Measurements from ENCODE around the gene OR13J1.
A peak's percentile ranks its signal among the peaks of the same experiment; 100 is the strongest.
"Not testable (repeated sequence)": the region's sequence is repeated elsewhere in the genome, so short reads cannot be mapped to it uniquely, and the experiment has no call there.

Gene OR13J1, protein sequence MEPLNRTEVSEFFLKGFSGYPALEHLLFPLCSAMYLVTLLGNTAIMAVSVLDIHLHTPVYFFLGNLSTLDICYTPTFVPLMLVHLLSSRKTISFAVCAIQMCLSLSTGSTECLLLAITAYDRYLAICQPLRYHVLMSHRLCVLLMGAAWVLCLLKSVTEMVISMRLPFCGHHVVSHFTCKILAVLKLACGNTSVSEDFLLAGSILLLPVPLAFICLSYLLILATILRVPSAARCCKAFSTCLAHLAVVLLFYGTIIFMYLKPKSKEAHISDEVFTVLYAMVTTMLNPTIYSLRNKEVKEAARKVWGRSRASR

DNA sequence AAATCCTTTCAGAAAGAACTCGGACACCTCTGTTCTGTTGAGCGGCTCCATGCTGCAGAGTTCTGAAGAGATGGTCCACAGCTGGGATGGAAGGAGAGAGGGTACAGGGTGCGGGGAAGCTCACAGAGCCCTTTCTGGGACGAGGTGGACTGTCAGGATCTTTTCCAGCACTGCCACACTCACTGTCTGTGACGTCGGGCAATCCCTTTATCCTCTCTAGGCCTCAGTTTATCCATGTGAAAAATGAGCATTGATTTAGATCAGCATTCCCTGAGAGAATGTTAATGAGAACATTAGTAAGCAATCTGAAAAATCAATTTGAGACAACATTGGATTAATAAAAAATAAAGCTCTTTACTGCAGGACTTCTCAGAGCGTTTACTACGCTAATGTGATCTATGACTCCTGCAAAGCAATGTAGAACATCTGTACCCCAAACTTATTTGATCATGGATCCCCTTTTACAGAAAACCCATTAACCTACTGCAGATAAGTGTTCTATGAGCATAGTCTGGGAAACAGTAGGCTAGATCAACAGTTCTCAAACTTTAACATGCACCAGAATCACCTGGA lies at the start of gene OR13J1:
TSS of gene OR13J1 (minus strand) at position 51 of the 573 bp plus-strand sequence. CDS start at position 51, 0 bp downstream.
- Histone ChIP-seq H3K27ac (no peak within 1 kb of the TSS), H3K4me3 (no peak within 1 kb of the TSS)

DNA sequence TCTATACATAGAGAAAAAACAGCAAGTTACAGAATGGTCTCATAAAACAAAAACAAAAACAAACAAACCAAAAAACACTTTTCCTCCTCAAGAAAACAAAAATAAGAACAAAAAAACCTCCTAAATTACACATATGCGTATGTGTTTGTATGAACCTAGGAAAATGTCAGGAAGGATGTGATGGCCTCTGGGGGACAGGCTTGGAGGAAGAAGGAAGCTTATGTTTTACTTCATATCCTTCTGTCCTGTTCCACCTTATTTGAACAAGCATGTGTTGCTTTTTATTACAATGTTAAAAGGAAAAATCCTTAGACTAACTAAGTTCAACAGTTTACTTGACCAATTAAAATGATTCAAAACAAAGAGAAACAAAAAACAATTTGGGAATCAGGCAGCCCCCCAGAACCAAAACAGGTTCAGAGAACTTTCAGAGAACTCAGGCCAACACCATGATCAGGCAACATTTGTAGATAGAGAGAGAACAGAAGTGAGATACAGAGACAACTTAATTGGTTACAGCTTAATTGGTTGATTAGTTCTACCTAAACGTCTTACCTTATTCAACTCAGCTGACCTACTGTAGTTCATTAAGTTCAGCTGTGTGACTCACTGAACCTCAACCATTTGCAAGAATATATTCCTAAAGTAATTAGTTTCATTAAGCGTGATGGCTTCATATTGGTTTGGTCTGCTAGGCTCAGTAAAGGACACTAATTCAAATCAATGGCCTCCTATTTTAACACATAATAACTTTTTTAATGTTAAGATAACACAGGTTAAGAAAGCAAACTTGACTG lies 49.2 kb upstream of the OR13J1 start:
- Histone ChIP-seq H3K27ac (peak overlapping the region in 8 of 21 experiments; percentile 2 to 77 (median 40)), H3K4me3 (no peak overlapping the region)

GRCh38 chr9:35918780-35919179 lies 48.6 kb upstream of the OR13J1 start:
- peak overlapping the region in 5 of 21 experiments; percentile 16 to 76 (median 46) for H3K27ac ChIP-seq

DNA sequence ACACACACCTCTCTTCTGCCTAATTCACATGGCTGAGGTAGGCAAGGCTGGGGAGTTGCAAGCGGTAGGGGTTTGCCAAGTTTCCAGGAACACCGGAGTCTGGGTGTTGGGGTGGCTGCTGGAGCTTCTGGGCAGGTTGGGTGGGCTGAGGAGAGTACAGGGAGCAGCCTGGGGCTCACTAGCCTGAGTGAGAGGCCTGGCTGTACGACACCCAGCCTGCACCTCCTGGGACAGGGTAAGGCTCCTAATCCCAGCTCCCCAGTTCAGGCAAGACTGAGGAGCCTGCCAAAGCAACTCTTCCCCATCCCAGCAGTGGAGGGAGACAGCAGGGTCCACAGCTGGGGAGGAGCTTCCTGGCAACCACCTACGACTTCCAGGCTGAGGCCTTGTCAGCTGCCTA lies 47.1 kb upstream of the OR13J1 start:
- Histone ChIP-seq H3K4me3 (no peak overlapping the region), H3K27ac (peak overlapping the region in 9 of 21 experiments; percentile 14 to 76 (median 36))

More at GRCh38 chr9:35918780-35919179, 48.6 kb upstream of the OR13J1 start:
- H3K4me3 ChIP-seq: no peak overlapping the region

- Histone ChIP-seq H3K27ac (peak overlapping the region in 5 of 21 experiments; percentile 31 to 76 (median 52)), H3K4me3 (no peak overlapping the region)
Measured at GRCh38 chr9:35915681-35916294, 45.6 kb upstream of the OR13J1 start.

DNA sequence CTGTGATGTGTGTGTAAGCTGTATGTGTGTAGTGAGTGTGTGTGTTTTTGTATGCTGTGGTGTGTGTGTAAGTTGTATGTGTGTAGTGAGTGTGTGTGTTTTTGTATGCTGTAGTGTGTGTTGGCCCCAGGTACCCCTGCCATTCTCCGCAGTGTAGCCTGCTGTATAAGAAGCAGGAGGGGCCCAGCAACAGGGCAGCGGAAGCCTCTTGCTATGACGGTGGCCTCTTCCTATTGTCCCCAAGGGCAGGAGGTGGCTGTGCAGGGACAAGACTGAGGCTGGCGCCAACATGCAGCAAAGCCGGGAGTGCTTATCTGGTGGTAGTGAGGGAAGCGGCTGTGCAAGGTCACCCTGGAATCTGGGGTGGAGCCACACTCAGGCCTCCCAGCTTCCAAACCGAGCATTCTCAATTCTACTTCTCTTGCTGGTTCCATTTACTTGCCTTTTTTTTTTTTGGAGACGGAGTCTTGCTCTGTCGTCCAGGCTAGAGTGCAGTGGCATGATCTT lies 44.2 kb upstream of the OR13J1 start:
- H3K4me3 ChIP-seq: no peak overlapping the region
- peak overlapping the region in 7 of 21 experiments; percentile 1 to 76 (median 46) for H3K27ac ChIP-seq

GRCh38 chr9:35913429-35913828 lies 43.2 kb upstream of the OR13J1 start:
- not testable (repeated sequence) for H3K4me3 ChIP-seq, H3K27ac ChIP-seq

DNA sequence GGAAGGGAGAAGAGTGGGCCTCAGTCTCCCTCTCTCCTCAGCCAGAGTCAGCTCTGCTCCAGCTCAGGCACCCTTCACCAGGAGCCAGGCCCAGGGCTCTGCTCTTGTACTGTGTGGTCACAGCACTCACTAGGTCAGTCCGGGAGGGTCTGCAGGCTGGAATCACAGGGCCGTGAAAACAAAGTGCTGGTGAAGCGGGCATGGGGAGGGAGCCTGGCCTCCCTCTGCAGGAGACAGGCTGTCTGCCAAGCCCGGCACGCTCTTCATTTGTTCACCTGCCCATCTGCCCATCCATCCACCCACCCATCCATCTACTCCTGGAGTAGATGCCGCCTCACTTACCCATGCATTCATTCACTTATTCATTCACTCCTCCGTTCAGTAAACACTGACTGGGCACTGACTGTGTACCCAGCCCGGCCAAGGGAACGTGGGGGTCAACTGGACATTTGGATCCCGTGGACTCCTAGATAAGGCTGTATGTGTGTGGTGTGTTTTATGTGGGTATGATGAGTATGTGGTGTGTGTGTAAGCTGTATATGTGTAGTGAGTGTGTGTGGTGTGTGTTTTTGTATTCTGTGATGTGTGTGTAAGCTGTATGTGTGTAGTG lies 42.7 kb upstream of the OR13J1 start:
- peak overlapping the region in 2 of 21 experiments; percentile 16 to 29 for H3K27ac ChIP-seq
- no peak overlapping the region for H3K4me3 ChIP-seq

DNA sequence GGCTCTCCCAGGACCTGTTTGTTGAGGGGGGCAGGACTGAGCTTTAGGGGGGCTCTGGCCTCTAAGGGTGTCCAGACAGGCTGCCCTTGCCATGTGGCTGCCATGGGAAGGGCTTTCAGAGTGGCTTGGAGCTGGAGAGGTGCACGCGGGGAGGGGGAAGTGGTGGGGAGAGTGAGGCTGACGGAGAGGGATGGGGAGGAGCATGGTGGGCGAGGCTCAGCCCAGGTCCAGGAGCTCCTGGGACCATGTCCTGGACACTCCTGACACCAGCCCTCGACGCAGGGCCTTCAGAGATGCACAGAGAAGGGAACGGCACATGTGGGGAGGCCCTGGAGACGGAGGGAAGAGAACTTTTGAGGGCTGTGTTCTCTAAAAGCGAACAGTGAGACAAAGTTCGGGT lies 41.5 kb upstream of the OR13J1 start:
- peak overlapping the region in 9 of 21 experiments; percentile 10 to 83 (median 41) for H3K27ac ChIP-seq
- no peak overlapping the region for H3K4me3 ChIP-seq

DNA sequence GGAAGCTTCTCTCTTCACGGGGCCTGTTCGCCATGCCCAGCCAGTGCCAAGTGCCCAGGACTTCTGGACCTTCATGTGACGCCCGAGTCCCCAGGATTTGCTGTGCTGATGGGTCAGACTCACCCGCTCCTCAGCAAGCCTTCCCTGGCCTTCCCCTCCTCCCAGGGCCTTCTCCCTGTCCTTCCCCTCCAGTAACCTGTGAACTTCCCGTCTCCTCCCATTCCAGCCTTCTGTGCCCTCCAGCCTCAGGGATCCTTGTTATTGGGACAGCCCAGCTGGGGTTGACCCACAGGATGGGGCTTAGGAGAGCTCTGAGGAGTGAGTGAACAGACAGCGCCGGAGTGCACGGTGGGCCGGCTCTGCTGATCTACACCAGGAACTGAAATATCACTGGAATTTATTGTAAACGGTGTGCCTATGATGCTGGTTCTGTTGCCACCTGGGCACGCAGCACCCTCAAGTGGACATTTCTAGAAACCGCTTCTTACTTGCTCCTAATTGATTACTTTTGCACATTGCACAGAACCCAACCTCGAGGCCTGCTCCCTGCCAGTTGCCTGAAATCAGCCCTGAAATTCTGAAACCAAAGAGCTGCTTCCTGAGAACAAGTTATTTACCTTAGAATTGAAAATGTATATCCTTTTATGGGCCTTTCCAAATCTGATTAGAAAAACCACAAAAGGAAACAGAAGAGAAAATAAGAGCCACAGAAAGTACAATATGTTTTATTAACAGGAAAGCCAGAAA lies 40.6 kb upstream of the OR13J1 start:
- Histone ChIP-seq H3K4me3 (no peak overlapping the region), H3K27ac (peak overlapping the region in 19 of 21 experiments; percentile 5 to 94 (median 81))

DNA sequence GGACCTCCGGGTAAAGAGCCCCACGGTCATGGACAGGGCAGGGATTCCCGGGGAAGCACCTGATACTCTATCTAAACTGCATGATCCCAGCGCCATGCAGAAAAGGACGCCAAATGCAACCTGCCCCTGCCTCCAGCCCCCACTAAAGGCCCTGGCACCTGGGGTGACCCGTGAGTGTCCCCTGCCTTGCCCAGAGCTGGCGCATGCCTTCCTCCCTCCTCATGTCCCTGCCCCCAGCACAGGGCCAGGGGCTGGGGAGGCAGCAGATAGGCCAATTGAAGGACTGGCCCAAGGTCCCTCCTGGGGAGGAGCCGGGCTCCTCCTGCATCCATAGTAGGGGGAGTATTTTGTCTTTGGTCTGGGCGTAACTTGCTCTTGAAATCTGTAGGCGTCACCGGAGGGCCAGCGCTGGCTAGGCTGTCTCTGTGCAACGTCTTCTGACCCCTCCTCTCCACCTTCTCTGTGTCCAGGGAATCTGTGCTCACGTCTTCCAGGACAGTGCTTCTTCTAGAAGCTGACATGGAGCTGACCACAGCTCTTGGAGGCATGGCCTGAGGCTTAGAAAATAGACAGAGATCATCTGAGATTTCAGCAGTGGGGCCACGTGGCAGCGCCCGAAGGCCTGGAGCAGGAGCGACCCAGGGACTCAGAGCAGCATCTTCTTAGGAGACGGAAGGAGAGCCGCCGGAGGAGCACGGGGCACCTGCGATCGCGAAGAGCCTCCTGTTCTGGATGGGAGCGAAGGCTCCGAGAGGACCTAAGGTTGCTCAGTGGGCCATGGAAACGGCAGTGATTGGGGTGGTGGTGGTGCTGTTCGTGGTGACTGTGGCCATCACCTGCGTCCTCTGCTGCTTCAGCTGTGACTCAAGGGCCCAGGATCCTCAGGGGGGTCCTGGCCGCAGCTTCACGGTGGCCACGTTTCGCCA lies 39.7 kb upstream of the OR13J1 start:
- Histone ChIP-seq H3K4me3 (peak overlapping the region in 1 of 7 experiments; percentile 4), H3K27ac (peak overlapping the region in 20 of 21 experiments; percentile 50 to 94 (median 82))

GRCh38 chr9:35909274-35909673 lies 39.1 kb upstream of the OR13J1 start, which contains the start of gene SPAAR:
TSS of gene SPAAR (plus strand) at chr9:35909490. CDS start at chr9:35910464, 974 bp downstream.
- peak within 1 kb of the TSS in 20 of 21 experiments; percentile 61 to 94 (median 82) for H3K27ac ChIP-seq
- peak within 1 kb of the TSS in 1 of 7 experiments; percentile 4 for H3K4me3 ChIP-seq

DNA sequence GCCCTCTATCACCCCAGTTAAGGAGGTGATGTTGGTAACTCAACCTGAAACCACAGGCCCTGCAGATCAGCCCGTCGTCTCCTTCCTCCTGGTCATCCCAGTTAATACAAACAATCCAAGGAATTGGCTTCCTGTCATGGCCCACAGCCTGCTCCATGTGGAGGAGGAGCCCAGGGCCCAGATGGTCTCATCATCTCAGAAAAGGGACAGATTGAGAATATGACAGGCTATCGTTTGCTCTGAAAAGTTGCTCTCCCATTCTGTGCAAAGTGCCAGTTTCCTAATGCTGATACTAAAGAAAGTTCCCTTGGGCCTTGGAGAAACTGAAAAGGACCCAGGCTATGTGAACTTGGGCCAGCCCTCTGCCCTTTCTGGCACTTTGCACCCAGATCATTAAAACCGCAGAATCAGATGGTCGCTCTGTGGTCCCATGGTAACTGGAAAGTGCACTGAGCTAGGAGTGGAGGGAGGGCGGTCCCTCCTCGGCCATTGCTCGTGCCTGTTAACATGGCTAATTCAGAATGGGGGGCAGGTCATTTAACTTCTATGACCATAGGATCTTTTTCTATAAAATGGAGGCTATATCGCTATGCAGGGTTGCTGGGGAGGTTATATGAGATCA lies 38.4 kb upstream of the OR13J1 start:
- Histone ChIP-seq H3K27ac (peak overlapping the region in 20 of 21 experiments; percentile 61 to 94 (median 82)), H3K4me3 (no peak overlapping the region)

DNA sequence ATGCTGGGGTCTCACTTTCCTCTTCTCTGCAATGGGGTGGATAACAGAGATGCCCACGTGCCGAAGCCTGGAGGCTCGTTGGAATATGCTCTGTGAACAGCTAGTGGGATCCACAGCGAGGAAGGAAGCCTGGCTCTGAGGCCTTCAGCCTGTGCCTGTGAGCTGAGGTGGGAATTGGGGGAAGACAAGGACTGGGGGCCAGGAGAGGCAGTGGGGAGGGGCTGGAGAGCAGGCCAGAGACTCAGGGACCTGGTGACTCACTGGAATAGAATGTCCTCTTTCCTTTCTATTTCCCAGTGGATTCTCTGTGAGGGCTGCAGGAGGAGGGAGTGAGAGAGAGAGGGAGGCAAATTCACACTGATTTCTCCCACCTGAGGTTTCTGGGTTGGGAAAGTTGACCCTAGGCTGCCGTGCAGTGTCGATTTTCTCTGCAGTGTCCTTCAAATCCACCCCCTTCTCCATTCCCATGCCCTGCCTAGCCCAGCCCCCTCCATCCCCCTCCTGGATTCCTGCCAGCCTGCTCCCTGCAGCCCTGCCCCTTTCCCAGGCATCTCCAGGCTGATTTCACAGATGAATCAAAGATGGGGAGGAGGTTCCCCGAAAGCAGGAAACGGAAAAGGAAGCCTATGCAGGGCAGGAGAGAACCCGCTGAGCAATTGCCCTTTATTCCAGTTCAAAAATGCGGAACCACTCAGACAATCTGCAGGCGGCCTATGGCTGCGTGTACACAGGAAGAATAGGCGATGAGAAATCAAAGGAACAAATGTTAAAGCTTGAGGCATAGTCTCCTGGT lies 37.7 kb upstream of the OR13J1 start:
- Histone ChIP-seq H3K27ac (peak overlapping the region in 20 of 21 experiments; percentile 61 to 94 (median 82)), H3K4me3 (no peak overlapping the region)

DNA sequence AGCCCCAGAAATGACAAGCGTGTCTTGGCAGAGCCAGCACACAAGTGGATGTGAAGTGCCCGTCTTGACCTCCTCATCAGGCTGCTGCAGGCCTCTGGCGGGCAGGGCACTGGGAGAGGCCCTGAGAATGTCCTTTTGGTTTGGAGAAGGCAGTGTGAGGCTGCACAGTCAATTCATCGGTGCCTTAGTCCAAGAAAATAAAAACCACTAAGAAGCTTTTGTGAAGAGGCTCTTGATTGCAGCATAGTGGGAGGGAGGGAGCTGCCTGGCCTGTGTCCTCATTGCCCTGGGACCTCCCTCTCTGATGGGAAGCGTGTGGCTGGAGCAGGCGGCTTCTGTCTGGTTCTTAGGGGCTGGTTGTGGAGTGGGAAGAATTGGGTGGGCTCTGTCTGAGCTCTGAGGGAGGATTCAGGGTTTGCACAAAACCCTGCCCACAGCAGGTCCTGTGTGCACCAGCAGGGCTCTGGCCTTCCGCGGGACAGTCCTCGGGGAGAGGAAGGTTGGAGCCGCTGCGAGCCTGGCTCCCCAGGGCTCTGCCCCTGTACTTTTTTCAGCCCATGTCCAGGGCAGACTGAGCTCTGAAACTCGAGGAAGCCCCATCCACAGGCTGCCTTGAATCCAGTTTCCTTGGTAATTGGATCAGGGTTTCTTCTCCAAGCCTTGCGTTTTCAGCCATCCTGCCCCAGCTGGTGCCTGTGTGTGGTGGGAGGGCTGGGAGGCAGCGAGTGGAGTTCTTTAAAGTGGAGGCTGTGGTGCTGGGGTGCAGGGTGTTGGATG lies 36.9 kb upstream of the OR13J1 start:
- H3K4me3 ChIP-seq: no peak overlapping the region
- peak overlapping the region in 20 of 21 experiments; percentile 45 to 94 (median 82) for H3K27ac ChIP-seq

Data from skin epidermis (tissue), 12 donors.